Germinal center (tissue), 1 donor: ENCODE measurements around the gene WNT8B.
A peak's percentile ranks its signal among the peaks of the same experiment; 100 is the strongest.

Experiments
- DNase-seq: peaks from one replicate; pipeline ENCODE4 v3.0.0; 2012; ENCODE audit warnings: mixed read lengths, low spot score

Gene WNT8B, protein sequence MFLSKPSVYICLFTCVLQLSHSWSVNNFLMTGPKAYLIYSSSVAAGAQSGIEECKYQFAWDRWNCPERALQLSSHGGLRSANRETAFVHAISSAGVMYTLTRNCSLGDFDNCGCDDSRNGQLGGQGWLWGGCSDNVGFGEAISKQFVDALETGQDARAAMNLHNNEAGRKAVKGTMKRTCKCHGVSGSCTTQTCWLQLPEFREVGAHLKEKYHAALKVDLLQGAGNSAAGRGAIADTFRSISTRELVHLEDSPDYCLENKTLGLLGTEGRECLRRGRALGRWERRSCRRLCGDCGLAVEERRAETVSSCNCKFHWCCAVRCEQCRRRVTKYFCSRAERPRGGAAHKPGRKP

DNA sequence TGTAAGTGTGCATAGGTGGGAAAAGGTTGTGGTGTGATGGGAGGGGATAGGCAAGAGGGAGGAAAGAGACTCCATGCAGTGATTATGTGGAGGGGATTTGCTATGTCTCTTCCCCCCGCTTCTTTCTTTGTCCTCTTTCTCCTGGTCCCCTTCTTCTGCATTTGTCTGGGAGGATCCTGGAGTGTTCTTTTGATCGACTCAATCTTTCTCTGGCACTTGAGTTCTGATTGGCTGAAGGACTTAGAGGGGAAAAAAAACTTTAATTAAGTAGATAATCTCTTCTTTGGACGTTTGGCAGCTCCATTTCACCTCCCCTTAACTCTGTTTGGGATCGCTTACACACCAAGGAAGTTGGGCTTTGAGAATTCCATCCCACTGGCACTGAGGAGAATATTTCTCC, at the start of gene WNT8B:
Gene WNT8B, plus strand, starts transcription at position 301 of the 400 bp plus-strand sequence. CDS start 160 bp downstream, outside the sequence.
- no peak for DNase-seq

DNA sequence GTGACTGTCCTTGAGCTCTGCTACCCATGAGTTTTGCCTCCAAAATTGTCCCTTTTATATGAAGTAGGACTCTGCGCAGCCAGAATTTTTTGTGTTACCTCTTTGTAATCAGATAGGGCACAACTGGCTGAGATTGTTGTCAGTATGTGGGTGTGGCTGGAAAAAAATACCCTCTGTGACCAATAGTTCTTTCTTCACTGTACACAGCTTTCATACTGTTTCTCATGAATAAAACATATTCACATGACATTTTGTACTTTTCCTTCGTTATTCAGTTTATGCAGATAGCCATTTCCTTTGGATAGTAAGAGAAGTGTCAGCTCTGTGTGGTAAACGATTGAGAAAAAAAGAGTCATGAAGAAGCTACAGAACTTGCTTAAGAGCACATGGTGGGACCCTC, 49.6 kb upstream of the WNT8B start:
- no peak for DNase-seq

DNA sequence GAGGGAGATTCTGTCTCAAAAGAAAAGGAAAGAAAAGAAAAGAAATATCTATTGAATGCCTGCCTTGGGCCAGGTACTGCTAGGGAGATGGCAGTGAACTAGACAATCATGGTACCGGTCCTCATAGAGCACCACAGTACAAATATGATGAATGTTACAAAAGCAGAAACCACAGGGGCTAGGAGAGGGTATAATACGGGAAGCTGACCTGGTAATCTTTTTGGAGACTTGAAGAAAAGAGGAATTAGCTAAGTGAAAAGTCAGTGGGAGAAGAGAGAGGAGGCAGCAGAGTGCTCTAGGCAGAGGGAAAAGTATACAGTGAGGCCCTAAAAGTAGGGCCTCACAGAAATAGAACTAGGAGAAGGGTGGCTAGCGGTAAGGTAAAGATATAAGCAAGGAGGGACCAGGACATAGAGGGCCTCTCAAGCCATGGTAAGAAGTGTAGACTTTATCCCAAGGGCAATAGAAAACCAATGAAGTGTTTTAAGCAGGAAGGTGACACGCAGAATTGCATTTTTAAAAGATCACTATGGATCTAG, 42.8 kb upstream of the WNT8B start:
- DNase-seq = no peak

DNA sequence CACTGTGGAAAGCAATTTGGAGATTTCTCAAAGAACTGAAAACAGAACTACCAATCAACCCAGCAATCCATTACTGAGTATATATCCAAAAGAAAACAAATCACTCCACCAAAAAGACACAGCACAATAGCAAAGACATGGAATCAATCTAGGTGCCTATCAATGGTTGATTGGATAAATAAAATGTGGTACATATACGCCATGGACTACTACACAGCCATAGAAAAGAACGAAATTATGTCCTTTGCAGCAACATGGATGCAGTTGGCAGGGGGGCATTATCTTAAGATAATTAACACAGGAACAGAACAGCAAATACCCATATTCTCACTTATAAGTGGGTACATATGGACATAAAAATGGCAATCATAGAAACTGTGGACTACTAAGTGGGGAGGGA, 35.4 kb upstream of the WNT8B start:
- no peak for DNase-seq

DNA sequence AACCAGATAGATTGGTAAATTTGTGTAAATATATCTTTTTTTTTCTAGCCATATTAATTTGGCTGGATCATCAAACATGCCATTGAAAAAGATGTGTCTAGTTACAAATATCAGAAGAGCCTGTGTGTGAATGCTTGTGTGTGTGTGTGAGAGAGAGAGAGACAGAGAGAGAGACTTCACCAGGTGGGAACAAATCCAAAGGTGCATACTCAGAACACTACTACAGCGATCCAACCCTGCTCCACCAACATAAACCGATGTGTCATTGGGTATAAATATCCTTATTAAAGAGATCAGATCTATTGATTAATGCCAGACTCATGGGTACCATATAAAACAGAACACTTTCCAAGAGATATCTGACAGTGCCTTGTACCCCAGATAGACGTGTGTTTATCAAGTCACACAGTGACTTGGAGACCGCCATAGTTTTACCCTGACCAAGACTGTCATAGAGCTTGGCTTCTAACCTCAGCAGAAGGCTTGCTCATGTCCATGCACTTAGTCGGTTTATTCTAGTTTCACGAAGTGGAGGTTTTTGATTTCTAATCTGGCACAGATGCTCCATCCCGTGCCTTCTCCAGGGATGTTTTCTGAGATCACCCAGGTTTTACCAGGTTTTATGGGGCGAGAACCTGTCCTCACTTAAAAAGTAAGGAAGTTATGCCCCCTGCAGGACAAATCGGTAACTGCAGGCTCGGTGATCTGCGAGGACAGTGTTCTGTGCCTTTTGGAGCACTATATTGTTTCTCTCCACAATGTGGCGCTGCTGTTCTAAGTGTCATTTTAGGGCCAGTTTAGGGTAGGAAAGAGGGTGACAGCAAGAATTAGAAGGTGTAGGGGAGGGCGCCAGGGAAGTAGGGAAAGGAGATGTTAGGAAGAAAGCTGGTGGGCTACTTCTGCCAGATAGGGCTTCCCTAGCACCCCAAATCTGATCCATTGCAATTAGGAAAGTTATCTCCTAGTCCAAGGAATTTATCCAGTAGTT, 29.3 kb upstream of the WNT8B start:
- peak; percentile 84 for DNase-seq

DNA sequence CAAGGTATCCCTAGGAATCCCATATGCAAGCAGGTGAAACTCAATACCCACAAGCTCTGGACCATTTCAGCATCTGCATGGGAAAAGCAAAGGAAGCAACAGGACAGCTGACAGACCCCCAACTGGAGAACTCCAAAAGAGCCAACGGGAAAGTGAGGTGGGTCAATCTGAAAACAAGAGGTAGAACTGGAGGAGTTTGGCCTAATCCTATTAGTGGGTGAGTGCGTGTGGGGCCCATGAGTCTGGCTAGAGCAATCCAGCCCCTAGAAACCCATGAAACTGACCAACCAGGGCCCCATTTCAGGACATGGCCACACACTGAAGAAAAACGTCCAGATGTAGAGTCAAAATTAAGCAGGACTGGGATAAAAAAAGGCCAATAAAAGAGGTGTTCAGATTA, 26.6 kb upstream of the WNT8B start:
- no peak for DNase-seq

DNA sequence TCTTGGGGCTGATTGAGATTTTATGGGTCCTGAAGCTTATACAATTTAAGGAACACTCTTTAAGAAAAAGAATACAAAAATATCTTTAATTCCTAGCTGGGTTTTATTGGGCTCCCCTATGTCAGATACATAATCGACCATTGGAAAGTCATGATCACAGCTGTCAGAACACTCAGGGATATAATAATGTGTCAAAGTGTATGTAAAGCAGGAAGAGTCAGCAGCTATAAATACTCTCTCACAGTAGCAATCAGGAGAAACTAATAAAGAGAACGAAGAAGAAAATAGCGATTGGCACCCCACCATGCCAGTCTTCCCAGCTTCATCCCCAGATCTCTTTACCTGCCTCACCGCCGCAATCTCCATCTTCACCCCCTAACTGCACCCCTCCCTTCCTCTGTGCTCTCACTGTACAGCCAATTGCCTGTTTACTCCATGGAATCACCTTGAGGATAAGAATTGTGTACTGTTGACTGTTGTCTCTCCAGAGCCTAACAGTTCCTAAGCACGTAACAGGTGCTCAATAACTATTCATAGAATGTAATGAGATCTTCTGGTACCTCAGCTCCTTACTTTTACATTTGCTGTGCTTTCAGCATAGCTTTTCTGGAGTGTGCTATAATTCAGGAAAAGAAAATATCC, 24.0 kb upstream of the WNT8B start:
- no peak for DNase-seq

DNA sequence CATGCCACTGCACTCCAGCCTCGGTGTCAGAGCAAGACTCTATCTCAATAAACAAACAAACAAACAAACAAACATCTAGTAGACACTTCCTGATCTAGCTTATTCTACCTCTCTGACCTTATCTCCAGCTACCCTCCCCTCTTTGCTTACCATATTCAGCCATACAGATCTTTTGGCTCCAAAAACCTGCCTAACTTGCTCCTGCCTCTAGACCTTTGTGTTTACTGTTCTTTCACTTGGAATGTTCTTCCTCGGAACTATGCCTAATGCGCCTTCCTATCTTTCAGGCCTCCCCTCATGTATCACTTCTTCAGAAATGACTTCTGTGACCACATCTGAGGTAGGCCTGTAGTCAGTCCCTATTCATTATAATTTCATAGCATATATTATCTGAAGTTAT, 20.3 kb upstream of the WNT8B start:
- DNase-seq = no peak

DNA sequence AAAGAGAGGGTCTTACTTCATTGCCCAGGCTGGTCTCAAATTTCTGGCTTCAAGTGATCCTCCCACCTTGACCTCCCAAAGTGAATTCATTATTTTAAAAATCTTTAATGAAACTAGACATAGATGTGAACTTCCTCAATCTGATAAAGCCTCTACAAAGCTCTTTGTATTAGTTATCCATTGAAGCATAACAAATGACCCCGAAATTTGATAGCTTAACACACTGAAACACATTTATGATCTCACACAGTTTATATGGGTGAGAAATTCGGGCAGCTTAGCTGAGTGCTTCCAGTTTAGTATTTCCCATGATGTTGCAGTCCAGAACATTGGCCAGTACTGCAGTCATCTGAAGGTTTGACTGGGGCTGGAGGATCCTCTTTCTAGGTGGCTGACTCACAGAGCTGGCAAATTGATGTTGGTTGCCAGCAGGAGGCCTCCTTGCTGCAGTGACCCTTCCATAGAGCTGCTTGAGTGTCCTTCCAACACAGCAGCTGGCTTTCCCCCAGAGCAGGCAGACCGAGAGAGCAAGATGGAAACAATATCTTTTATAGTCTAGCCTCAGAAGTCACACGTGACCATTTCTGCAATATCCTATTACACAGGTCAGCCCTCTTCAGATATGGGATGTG, 16.6 kb upstream of the WNT8B start:
- DNase-seq = no peak

DNA sequence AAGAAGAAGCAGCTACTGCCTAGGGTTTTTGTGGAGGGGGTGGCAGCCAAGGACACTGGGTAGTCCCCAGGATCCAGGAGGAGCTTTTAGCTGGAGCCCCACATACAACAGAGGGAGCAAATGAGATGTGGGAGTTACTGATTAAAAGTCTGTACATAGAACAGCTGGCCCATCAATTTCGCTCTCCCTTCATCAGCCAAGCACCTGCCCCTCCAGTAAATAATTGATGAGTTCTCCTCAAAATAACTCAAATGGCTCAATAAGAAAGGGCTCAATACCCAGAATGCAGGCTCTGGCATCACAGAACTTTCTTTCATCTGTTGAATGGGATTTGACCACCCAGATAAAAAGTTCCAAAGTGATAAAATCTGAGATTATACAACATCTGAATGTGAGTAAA, 15.1 kb upstream of the WNT8B start:
- DNase-seq = no peak

DNA sequence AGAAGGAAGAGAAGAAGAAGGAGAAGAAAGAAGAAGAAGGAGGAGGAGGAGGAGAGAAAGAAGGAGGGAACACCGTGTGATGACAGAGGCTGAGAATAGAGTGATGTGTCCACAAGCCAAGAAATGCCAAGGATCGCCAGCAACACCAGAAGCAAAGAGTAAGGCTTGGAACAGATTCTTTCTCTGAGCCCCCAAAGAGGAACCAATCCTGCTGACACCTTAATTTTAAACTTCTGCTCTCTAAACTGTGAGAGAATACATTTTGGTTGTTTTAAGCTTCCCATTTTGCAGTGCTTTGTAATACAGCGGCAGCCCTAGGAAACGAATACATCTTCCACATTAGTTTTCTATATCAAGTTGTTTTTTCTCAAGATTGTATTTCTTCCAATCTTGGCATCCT, 13.9 kb upstream of the WNT8B start:
- DNase-seq = no peak

DNA sequence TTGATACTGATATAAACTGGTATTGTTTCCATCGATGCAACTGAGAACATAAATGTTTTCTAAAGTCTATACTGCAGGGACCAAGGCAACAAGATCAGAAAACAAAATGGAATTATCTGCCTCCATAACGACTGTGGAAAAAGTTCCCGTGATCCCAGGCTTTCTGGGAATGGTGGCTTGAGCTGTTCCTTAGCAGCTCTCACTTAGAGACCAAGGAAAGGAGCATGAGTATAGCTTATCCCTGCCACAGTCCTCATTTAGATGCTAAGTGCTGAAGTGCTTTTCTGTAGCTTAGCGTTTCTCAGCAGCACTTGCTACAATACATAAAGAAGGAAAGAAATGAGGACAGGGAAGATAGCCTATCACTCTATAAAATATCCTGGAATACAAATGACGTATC, 5.5 kb downstream of the WNT8B start:
- no peak for DNase-seq

DNA sequence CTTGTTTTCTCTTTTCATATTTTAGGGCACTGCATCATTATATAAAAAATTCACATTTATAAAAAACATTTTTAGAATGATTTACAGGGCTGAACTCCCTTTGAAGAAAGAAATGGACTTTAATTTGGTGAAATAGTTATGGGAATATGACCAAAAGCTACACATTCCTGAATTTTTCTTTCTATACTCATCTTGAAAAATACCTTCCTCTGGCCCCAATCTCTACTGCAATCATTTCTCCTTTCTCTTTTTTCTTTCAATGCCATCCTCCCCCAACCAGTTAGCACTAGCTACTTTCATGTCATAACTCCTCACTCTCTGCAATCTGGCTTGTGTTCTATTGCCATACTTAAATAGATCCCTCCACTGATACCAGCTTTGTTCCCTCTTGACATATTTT, 6.2 kb downstream of the WNT8B start:
- no peak for DNase-seq

DNA sequence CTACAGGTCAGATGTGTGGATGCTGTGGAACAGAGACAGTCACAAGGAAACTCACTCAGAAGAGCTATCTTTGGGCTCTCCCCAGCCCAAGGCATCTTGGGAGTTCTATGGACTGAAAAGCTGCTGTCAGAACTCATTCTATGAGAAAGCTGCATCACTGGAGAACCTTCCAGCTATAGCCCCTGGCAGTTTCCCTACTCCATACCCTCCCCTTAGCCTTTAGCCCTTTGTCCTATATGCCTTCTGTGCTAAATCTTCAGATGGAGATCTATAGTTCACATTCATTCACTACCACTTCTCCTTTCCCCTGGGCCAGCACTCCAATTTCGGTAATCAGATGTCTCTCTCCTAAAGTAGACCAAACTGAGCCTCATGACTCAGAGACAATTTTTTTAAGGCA, 6.9 kb downstream of the WNT8B start:
- DNase-seq = no peak

DNA sequence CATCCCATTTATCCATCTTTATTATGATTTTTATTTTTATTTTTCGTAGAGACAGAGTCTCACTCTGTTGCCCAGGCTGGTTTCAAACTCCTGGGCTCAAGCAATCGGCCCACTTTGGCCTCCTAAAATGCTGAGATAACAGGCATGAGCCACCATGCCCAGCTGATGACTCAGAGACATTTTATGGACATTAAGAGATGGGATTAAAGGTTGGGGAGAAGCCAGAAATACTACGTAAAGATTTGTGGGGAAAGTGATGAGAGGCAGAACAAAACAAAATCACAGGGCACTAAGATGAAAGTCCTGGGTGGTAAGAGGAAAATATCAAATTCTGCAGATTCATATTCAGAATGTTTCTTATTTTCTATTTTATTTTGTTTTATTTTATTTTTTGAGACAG, 7.6 kb downstream of the WNT8B start:
- DNase-seq = no peak

DNA sequence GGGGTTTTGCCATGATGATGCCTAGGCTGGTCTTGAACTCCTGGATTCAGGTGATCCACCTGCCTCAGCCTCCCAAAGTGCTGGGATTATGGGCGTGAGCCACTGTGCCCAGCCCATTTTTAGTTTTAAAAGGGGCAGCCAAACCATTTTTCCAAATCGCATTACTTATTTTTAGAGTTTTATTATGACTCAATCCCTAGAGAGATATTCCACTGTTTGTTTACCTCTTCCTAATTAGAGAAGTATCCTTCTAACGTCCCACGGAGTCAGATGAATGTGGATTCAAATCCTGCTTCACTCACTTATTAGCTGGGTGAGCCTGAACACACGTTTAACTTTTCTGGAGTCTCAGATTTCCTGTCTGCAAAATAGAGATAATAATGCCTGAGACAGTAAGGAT, 15.2 kb downstream of the WNT8B start:
- DNase-seq = no peak

DNA sequence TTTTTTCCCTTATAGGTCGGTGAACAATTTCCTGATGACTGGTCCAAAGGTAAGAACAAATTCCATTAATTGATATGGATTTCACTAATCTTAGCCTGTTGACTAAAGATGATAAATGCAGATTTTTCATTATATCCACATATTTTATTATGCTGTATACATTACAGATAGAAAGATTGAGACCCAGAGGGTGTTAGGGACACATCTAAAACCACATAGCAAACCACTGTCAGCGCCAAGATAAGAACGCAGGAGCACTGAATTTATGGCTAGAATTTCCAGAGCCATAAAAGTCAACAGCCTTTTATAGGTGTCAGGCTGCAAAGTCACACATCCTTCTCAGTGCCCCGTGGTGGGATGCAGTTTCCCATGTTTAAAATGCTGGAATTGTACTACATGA, 16.2 kb downstream of the WNT8B start:
- no peak for DNase-seq

DNA sequence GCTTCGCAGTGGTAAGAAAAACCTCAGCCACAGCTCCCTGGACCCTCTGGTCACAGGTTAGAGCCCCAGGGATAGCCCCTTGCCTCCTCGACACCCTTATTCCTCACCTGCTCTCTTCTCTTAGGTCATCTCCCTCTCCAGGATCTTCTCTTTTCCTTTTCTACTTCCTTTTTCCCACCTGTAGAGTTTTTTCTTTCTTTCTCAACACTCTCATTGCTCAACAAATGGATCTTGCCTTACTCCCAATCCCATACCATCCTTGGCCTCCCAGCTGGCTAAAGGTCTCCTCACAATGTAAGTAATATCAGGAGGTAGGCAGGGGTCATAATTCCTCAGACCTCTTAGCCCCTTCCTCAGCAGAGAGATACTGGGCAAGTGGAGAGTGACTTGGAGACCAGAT, 17.2 kb downstream of the WNT8B start:
- no peak for DNase-seq

DNA sequence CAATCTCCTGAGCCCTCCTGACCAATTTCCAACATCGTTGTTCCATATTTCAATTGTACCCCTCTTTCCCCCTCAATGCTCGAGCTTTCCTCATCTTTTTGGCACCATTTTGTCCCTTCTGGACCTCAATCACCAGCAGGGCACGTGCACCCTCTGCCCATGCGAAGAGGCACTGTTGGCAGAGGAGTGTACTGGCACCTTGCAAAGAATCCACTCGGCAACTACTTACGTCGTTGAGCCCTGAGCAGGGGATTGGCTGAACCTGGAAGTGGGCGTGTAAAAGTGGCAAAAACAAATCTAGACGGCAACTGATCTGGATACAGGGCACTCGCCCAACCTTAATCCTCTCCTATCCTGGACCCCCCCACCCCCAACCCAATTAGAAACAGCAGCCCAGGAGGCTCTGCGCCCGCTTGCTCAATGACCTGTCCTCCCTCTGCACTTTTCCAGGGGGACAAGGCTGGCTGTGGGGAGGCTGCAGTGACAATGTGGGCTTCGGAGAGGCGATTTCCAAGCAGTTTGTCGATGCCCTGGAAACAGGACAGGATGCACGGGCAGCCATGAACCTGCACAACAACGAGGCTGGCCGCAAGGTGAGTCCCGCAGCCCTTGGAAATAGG, 18.8 kb downstream of the WNT8B start:
- peak; percentile 91 for DNase-seq

DNA sequence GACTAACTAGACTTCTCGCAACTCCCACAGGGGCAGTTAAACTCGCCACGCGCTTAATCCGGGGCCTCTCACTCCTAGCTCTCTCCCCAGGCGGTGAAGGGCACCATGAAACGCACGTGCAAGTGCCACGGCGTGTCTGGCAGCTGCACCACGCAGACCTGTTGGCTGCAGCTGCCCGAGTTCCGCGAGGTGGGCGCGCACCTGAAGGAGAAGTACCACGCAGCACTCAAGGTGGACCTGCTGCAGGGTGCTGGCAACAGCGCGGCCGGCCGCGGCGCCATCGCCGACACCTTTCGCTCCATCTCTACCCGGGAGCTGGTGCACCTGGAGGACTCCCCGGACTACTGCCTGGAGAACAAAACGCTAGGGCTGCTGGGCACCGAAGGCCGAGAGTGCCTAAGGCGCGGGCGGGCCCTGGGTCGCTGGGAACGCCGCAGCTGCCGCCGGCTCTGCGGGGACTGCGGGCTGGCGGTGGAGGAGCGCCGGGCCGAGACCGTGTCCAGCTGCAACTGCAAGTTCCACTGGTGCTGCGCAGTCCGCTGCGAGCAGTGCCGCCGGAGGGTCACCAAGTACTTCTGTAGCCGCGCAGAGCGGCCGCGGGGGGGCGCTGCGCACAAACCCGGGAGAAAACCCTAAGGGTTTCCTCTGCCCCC, 19.5 kb downstream of the WNT8B start:
- DNase-seq = peak; percentile 63

DNA sequence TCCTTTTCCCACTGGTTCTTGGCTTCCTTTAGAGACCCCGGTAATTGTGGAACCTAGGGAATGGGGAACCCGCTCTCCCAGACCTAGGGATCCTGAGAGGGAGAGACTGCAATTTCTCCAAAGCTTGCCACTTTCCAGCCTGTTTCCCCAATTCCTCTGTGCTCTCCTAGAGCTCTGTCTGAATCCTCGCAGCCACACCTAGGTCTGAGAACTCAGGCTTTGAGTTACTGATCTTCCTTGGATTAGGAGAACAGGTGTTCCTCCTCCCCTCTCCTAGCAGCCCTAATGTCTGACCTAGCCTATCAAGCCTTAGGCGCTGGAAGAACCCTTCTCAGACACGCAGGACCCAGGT, 20.0 kb downstream of the WNT8B start:
- no peak for DNase-seq
